HepG2 (cell line): ENCODE results near the gene ALX3. TPM values are rescaled to one million over a fixed set of nuclear protein-coding genes. Genes with fewer than 3 reads are reported as not detected.

ENCODE experiments used
- ATAC-seq: fragments of 200-7000 bp; cut with Tn5 transposase; 3 replicates; pipeline ENCODE4 v1.9.1; 2020; ENCODE audit warnings: mild to moderate bottlenecking, moderate library complexity
- BruUV-seq: library from RNA; stranded (reverse); fragments of 400-500 nt; replicated peaks from 2 replicates; lab custom pipeline; 2021; lab: Mats Ljungman, UMichigan
- CTCF ChIA-PET: fragments of 300-600 bp; formaldehyde crosslinking; extraction: SDS; loops from one replicate; lab custom pipeline; 2021; ENCODE audit warnings: low total read pairs, inconsistent platforms, low intra/inter-chr PET ratio; lab: Yijun Ruan, JAX
- POLR2A ChIA-PET: fragments of 350-600 bp; sonication (Branson Sonifier 250); formaldehyde crosslinking; loops from one replicate; lab custom pipeline; 2020; ENCODE audit warnings: antibody characterized with exemption, inconsistent platforms; lab: Yijun Ruan, JAX
- DNase-seq: peaks from one replicate; pipeline ENCODE4 v3.0.0-alpha.2; 2015; ENCODE audit warnings: low spot score
- FAIRE-seq: peaks from 3 replicates; lab custom pipeline; 2011; peaks lifted over from hg19 to GRCh38; lab: Jason Lieb, UNC
- H2AFZ ChIP-seq: one replicate; pipeline ENCODE4 v1.6.1; 2011; ENCODE audit warnings: low read length, inconsistent platforms
- H3K27ac ChIP-seq: fragments of 300-600 bp; 3 replicates; pipeline ENCODE4 v1.8.0; 2011; ENCODE audit warnings: mixed run types, mild to moderate bottlenecking, mixed read lengths, low read length, inconsistent platforms; ENCODE audit not compliant: insufficient read depth; ENCODE audit errors: extremely low read length
- H3K27me3 ChIP-seq, 2 experiments: fragments of 200-600 bp in 1 of 2; 2 replicates in 1 of 2; 3 replicates in 1 of 2; pipeline versions ENCODE4 v1.6.0 to v1.8.0; 2011; ENCODE audit warnings: low read length in 2 of 2, mild to moderate bottlenecking in 2 of 2, moderate library complexity in 2 of 2, inconsistent platforms in 1 of 2; ENCODE audit not compliant: insufficient read depth in 2 of 2, control insufficient read depth in 1 of 2
- H3K36me3 ChIP-seq, 2 experiments: fragments of 200-600 bp in 1 of 2; replicated peaks in 1 of 2; 2 replicates in 1 of 2; 3 replicates in 1 of 2; pipeline versions ENCODE4 v1.5.1 to v1.8.0; 2011; ENCODE audit warnings: low read length in 2 of 2, inconsistent platforms in 1 of 2; ENCODE audit not compliant: insufficient read depth in 2 of 2, control insufficient read depth in 1 of 2
- H3K4me1 ChIP-seq: 2 replicates; pipeline ENCODE4 v1.5.1; 2012; ENCODE audit warnings: low read length, inconsistent platforms; ENCODE audit not compliant: insufficient read depth
- H3K4me2 ChIP-seq: 2 replicates; pipeline ENCODE4 v1.6.0; 2011; ENCODE audit warnings: low read depth, low read length, inconsistent platforms
- H3K4me3 ChIP-seq, 3 experiments: fragments of 200-600 bp in 1 of 3; sonication (generic), shearing (Covaris generic) in 1 of 3; replicated peaks in 1 of 3; 2 replicates each; pipeline ENCODE4 v1.5.1; 2011 to 2016; ENCODE audit warnings: low read length in 3 of 3, inconsistent platforms in 2 of 3, low read depth in 2 of 3, mild to moderate bottlenecking in 2 of 3, control low read depth in 1 of 3, mixed read lengths in 1 of 3; ENCODE audit not compliant: insufficient read depth in 1 of 3
- H3K79me2 ChIP-seq: one replicate; pipeline ENCODE4 v1.6.1; 2011; ENCODE audit warnings: low read length, inconsistent platforms; ENCODE audit not compliant: insufficient read depth
- H3K9ac ChIP-seq: 2 replicates; pipeline ENCODE4 v1.6.0; 2011; ENCODE audit warnings: mild to moderate bottlenecking, low read depth, low read length, inconsistent platforms; ENCODE audit not compliant: insufficient read depth
- H3K9me3 ChIP-seq: 2 replicates; pipeline ENCODE4 v1.5.1; 2012; ENCODE audit warnings: mild to moderate bottlenecking, low read length
- H4K20me1 ChIP-seq: 2 replicates; pipeline ENCODE4 v1.6.0; 2011; ENCODE audit warnings: inconsistent platforms, mild to moderate bottlenecking, low read length, moderate library complexity; ENCODE audit not compliant: insufficient read depth
- ASH2L ChIP-seq: fragments of 300-600, 200-600 bp; sonication (generic); IDR thresholded peaks from 2 replicates; pipeline ENCODE4 v1.7.0; 2017; ENCODE audit warnings: low read depth, mild to moderate bottlenecking, moderate library complexity, mixed read lengths, low read length; ENCODE audit not compliant: insufficient read length
- RAD21 ChIP-seq: fragments of 450-650 bp; formaldehyde crosslinking; IDR thresholded peaks from 2 replicates; pipeline ENCODE4 v1.5.0; 2020; ENCODE audit warnings: mild to moderate bottlenecking
- RFXAP ChIP-seq: sonication (generic); formaldehyde crosslinking; IDR thresholded peaks from 2 replicates; pipeline ENCODE4 v1.4.0; 2020; ENCODE audit warnings: missing genetic modification reagents, borderline replicate concordance
- SALL1 ChIP-seq: sonication (generic); formaldehyde crosslinking; IDR thresholded peaks from 2 replicates; pipeline ENCODE4 v1.8.0; 2022; ENCODE audit warnings: mild to moderate bottlenecking, missing genetic modification reagents
- SMC3 ChIP-seq: IDR thresholded peaks from 2 replicates; pipeline ENCODE4 v1.6.1; 2011; ENCODE audit warnings: low read length, improper control_type of control experiment
- SOX6 ChIP-seq, 2 experiments: fragments of 450-650 bp in 1 of 2; sonication (generic) in 1 of 2; formaldehyde crosslinking in 1 of 2; IDR thresholded peaks; 2 replicates each; pipeline versions ENCODE4 v1.4.0 to v1.6.1; 2017 to 2020; ENCODE audit warnings: antibody characterized with exemption in 1 of 2, mild to moderate bottlenecking in 1 of 2, missing genetic modification reagents in 1 of 2
- STAG1 ChIP-seq: sonication (generic); formaldehyde crosslinking; IDR thresholded peaks from 2 replicates; pipeline ENCODE4 v1.4.0; 2020; ENCODE audit warnings: missing genetic modification reagents
- XRCC5 ChIP-seq: fragments of 200-400 bp; formaldehyde crosslinking; optimal IDR thresholded peaks from 2 replicates; pipeline ENCODE3; 2017; ENCODE audit warnings: mild to moderate bottlenecking, low read length
- ZNF335 ChIP-seq: sonication (generic); formaldehyde crosslinking; IDR thresholded peaks from 2 replicates; pipeline ENCODE4 v1.4.0; 2020; ENCODE audit warnings: missing genetic modification reagents
- WGBS: methylation state at CpG from one replicate; pipeline ENCODE4 v1.1.6; 2017; ENCODE audit warnings: low lambda C conversion rate; 5-methylcytosine and 5-hydroxymethylcytosine counted together
- in situ Hi-C: cut with HindIII; loops from 2 replicates; pipeline ENCODE4 v1.10.0; 2017; ENCODE audit warnings: low pct_unique_long_range_greater_than_20kb; ENCODE audit not compliant: extremely low pct_ligation_motif_present
- intact Hi-C: fragments of 100-400 bp; cut with micrococcal nuclease; formaldehyde crosslinking; loops from one replicate; pipeline ENCODE4 v1.10.0; 2022; ENCODE audit not compliant: unreplicated experiment
- polyA plus RNA-seq, 8 experiments: library from polyadenylated mRNA; depleted of rRNA in 3 of 8; stranded (reverse) in 7 of 8; unstranded in 1 of 8; fragments of >200 nt; fragmentation: Illumina TruSeq in 4 of 8; extraction: Trizol in 4 of 8; gene quantifications; 2 replicates each; pipeline versions ENCODE4 v1.2.1 to v1.2.3, GENCODE V29; 2011 to 2016; ENCODE audit warnings: low read depth in 4 of 8, missing spikeins in 1 of 8, mixed read lengths in 1 of 8; ENCODE audit not compliant: insufficient read depth in 1 of 8
- total RNA-seq, 5 experiments: library from RNA; depleted of rRNA; stranded (reverse); fragments of >200 nt; fragmentation: Illumina TruSeq; extraction: Trizol; gene quantifications; 2 replicates each; pipeline ENCODE4 v1.2.3, GENCODE V29; 2016; ENCODE audit warnings: low read depth in 1 of 5
- TF ChIP-seq, protein P1 (sequence below): IDR thresholded peaks from 2 replicates; pipeline ENCODE4 v1.6.1; 2016
- TF ChIP-seq, protein P2 (sequence below): sonication (generic); formaldehyde crosslinking; IDR thresholded peaks from 2 replicates; pipeline ENCODE4 v1.5.0; 2020; ENCODE audit warnings: mild to moderate bottlenecking, missing genetic modification reagents, moderate library complexity
- TF ChIP-seq, protein P3 (sequence below): sonication (generic); formaldehyde crosslinking; IDR thresholded peaks from 2 replicates; pipeline ENCODE4 v1.4.0; 2020; ENCODE audit warnings: missing genetic modification reagents
- TF ChIP-seq, protein P4 (sequence below): IDR thresholded peaks from 2 replicates; pipeline ENCODE4 v1.6.1; 2016; ENCODE audit warnings: low read depth, borderline replicate concordance

The ALX3 gene
- total and polyA plus RNA-seq, 2 of the 13 experiments (the other 11 are each of a cell fraction or from before 2014, with no cell fraction given): not detected

DNA sequence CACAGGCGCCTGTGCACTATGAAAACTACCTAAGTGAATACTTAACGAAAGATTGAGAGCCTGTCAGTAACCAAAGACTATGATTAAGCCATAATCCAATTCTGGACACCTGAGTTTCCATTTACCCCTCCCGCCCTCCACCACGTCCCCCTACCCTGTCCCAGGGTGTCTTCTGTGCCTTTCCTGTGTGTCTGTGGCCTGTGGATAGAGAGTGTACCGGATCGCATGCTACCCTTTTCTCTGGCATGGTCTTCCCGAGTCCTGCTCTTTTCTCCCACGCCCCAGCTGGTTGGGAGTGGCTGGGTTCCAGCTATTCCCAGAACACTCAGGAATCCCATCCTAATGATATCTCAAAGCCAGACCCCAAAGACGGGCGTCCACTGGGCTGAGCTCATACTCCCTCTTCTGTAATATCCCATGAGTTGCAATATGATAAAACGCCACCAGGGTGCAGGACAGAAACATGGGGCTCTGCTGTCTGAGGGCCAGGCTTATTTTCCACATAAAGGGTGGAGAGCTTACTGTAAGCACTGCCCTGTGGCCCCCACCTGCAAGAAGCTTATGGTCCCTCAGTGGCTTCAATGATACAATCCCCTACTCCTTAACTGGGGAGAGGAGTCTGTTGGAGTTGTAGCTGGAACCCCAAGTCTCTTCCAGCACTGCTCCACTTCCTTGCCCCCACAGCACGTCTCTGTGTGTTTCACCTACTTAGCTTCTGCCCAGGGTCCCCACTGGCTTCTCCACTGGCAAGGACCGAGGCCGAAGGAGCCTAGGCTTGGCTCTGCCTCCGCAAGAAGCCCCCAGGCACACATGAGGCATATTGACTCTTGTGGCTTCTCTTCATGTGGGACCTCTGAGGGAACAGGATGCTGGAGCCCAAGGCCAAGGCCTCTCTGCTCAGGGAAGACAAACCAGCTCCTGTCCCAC is 17.6 kb upstream of the ALX3 start:
- Histone ChIP-seq H3K4me2 (no peak overlapping the region), H4K20me1 (no peaks in the 10 kb centered on the region), H3K4me3 (no peak overlapping the region), H3K36me3 (no peaks in the 10 kb centered on the region), H2AFZ (no peak overlapping the region), H3K4me1 (peaks cover 14% of the 10 kb centered on the region; the same call in 1 of the 2 replicates), H3K79me2 (no peaks in the 10 kb centered on the region), H3K9ac (no peak overlapping the region), H3K27ac (no peak overlapping the region), H3K9me3 (no peaks in the 10 kb centered on the region), H3K27me3 (peaks cover 5 to 50% of the 10 kb centered on the region in 2 experiments; a peak in 3 of 5 replicates)
- ChIA-PET CTCF (interaction anchor here (1.1 to 1.4 kb wide), 3 partner anchors 18 to 372 kb away, joined by 3 to 13 read pairs (median 4); no protein-coding TSS in a partner anchor), POLR2A (interaction anchor here (1.2 kb wide), 1 partner anchor 28 kb away, joined by 4 read pairs; no protein-coding TSS in a partner anchor)
- no TSS peak for BruUV-seq
- ATAC-seq (peak; percentile 90), FAIRE-seq (peak; percentile 64), DNase-seq (peak; percentile 54)
- TF ChIP-seq SOX6 (IDR thresholded peaks at IDR 0.05) (no peak), SOX6 (CRISPR knock-in tag; IDR thresholded peaks at IDR 0.05) (no peak), RAD21 (CRISPR knock-in tag) (0 out of 2 replicates have a peak, but pooled peaks have one; percentile 35), STAG1 (CRISPR knock-in tag) (peak; percentile 52), SALL1 (CRISPR knock-in tag) (no peak), RFXAP (CRISPR knock-in tag) (no peak), XRCC5 (peak; percentile 25), ZNF335 (no peak), SMC3 (peak; percentile 70), ASH2L (no peak)
- TF ChIP-seq, protein P1, sequence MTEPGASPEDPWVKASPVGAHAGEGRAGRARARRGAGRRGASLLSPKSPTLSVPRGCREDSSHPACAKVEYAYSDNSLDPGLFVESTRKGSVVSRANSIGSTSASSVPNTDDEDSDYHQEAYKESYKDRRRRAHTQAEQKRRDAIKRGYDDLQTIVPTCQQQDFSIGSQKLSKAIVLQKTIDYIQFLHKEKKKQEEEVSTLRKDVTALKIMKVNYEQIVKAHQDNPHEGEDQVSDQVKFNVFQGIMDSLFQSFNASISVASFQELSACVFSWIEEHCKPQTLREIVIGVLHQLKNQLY (CRISPR knock-in tag): no peak
- TF ChIP-seq, protein P2, sequence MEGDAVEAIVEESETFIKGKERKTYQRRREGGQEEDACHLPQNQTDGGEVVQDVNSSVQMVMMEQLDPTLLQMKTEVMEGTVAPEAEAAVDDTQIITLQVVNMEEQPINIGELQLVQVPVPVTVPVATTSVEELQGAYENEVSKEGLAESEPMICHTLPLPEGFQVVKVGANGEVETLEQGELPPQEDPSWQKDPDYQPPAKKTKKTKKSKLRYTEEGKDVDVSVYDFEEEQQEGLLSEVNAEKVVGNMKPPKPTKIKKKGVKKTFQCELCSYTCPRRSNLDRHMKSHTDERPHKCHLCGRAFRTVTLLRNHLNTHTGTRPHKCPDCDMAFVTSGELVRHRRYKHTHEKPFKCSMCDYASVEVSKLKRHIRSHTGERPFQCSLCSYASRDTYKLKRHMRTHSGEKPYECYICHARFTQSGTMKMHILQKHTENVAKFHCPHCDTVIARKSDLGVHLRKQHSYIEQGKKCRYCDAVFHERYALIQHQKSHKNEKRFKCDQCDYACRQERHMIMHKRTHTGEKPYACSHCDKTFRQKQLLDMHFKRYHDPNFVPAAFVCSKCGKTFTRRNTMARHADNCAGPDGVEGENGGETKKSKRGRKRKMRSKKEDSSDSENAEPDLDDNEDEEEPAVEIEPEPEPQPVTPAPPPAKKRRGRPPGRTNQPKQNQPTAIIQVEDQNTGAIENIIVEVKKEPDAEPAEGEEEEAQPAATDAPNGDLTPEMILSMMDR (CRISPR knock-in tag): peak; percentile 77
- TF ChIP-seq, protein P3, sequence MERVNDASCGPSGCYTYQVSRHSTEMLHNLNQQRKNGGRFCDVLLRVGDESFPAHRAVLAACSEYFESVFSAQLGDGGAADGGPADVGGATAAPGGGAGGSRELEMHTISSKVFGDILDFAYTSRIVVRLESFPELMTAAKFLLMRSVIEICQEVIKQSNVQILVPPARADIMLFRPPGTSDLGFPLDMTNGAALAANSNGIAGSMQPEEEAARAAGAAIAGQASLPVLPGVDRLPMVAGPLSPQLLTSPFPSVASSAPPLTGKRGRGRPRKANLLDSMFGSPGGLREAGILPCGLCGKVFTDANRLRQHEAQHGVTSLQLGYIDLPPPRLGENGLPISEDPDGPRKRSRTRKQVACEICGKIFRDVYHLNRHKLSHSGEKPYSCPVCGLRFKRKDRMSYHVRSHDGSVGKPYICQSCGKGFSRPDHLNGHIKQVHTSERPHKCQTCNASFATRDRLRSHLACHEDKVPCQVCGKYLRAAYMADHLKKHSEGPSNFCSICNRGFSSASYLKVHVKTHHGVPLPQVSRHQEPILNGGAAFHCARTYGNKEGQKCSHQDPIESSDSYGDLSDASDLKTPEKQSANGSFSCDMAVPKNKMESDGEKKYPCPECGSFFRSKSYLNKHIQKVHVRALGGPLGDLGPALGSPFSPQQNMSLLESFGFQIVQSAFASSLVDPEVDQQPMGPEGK (CRISPR knock-in tag): no peak
- TF ChIP-seq, protein P4, sequence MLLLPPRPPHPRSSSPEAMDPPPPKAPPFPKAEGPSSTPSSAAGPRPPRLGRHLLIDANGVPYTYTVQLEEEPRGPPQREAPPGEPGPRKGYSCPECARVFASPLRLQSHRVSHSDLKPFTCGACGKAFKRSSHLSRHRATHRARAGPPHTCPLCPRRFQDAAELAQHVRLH (CRISPR knock-in tag): no peak
- 24% methylated on average over 13 of the region's 15 CpGs for WGBS
- in situ Hi-C loops: no loop called here
- intact Hi-C loops: loop anchor here (1.0 kb wide), 1 partner anchor 18 kb away; no protein-coding TSS in a partner anchor
